Measurements from ENCODE around the gene COBL. TPM values are rescaled to one million over a fixed set of nuclear protein-coding genes. Genes with fewer than 3 reads are reported as not detected.
A peak's percentile ranks its signal among the peaks of the same experiment; 100 is the strongest.

The COBL gene
- total RNA-seq, 1 experiment from 2014 or later: 52.3 TPM

- H3K79me2 ChIP-seq (ENCODE audit: insufficient read depth, low read length): no peaks in the 10 kb centered on the region
- no peak overlapping the region for H2BK120ac ChIP-seq (ENCODE audit: low read depth, low read length, poor library complexity, severe bottlenecking)
- no peak overlapping the region for H3K14ac ChIP-seq (ENCODE audit: insufficient read depth, low read length)
- no peaks in the 10 kb centered on the region for H3K4me1 ChIP-seq (ENCODE audit: insufficient read depth, low read length)
- no peak overlapping the region for H3K4me3 Mint-ChIP-seq
- H3K4me2 ChIP-seq (ENCODE audit: insufficient read depth, insufficient read length, low read length): no peak overlapping the region
- H3K36me3 Mint-ChIP-seq (ENCODE audit: insufficient read depth in 1 of 3, low read depth in 3 of 3): no peaks in the 10 kb centered on the region; a peak in 1 of 7 replicates
- H3K27ac ChIP-seq (ENCODE audit: insufficient read length, low read depth, low read length): no peak overlapping the region
- no peak overlapping the region for H3K27ac Mint-ChIP-seq
- no peaks in the 10 kb centered on the region for H3K9me3 ChIP-seq (ENCODE audit: control insufficient read depth, low read depth, low read length)
- H2BK5ac ChIP-seq (ENCODE audit: insufficient read length, low read length): no peak overlapping the region
- no peak overlapping the region for H2AFZ ChIP-seq (ENCODE audit: low read length)
- DNase-seq: no peak
- no peak overlapping the region for H2BK20ac ChIP-seq (ENCODE audit: low read depth, low read length, poor library complexity, severe bottlenecking)
- H3K56ac ChIP-seq (ENCODE audit: insufficient read length, low read depth, low read length): no peak overlapping the region
- H2BK15ac ChIP-seq (ENCODE audit: low read depth, low read length): no peak overlapping the region
- H3K23ac ChIP-seq (ENCODE audit: insufficient read length, low read depth, low read length): no peak overlapping the region
- no peaks in the 10 kb centered on the region for H3K27me3 ChIP-seq (ENCODE audit: insufficient read depth, low read length)
- no peak overlapping the region for H3T11ph ChIP-seq (ENCODE audit: low read length)
- no CpG with 5 or more reads among the region's 3 CpGs for WGBS (ENCODE audit: extremely low coverage, insufficient read length, low lambda C conversion rate)
- no peak overlapping the region for H4K8ac ChIP-seq (replicated peaks; ENCODE audit: insufficient read length, low read depth, low read length)
- H2BK12ac ChIP-seq (ENCODE audit: insufficient read length, low read depth, low read length): no peak overlapping the region
- peaks cover under 1% of the 10 kb centered on the region in 2 experiments; a peak in 2 of 5 replicates for H3K9me3 Mint-ChIP-seq
- no peak overlapping the region for H4K91ac ChIP-seq (ENCODE audit: insufficient read length, low read depth, low read length)
- H3K27me3 Mint-ChIP-seq (ENCODE audit: low read depth): no peaks in the 10 kb centered on the region; the same call in none of the 2 replicates
- H3K23me2 ChIP-seq (ENCODE audit: insufficient read length, low read depth, low read length, poor library complexity, severe bottlenecking): no peaks in the 10 kb centered on the region
- H4K20me1 ChIP-seq (ENCODE audit: control insufficient read depth, insufficient read depth, insufficient read length): no peaks in the 10 kb centered on the region
- no peaks in the 10 kb centered on the region for H3K4me1 Mint-ChIP-seq
- no peak overlapping the region for H3K4ac ChIP-seq (ENCODE audit: low read depth, low read length)
- no peak overlapping the region for H4K5ac ChIP-seq (ENCODE audit: insufficient read length, low read depth, low read length)
- H2AK5ac ChIP-seq (ENCODE audit: insufficient read length, low read length): no peak overlapping the region
- TF ChIP-seq CTCF (conservative IDR thresholded peaks at IDR 0.05): peak; percentile 33; the same call in 1 of the 3 replicates
- no peaks in the 10 kb centered on the region for H3K79me1 ChIP-seq (ENCODE audit: insufficient read depth, low read depth, low read length, poor library complexity, severe bottlenecking)
- H3K18ac ChIP-seq (ENCODE audit: insufficient read length, low read depth, low read length): no peak overlapping the region
- H3K9ac ChIP-seq (ENCODE audit: extremely low read depth, insufficient read length, low read length): no peak overlapping the region
Measured at GRCh38 chr7:51006483-51007235, 309.9 kb downstream of the COBL start.

Data from H9 (cell line).